Dedifferentiated amniotic fluid mesenchymal stem cell (primary cell): Measurements from ENCODE around the gene TMCO4.

Experiments used
- DNase-seq: peaks from one replicate; pipeline ENCODE4 v3.0.0-alpha.2; 2016; ENCODE audit errors: extremely low spot score

Gene TMCO4

DNA sequence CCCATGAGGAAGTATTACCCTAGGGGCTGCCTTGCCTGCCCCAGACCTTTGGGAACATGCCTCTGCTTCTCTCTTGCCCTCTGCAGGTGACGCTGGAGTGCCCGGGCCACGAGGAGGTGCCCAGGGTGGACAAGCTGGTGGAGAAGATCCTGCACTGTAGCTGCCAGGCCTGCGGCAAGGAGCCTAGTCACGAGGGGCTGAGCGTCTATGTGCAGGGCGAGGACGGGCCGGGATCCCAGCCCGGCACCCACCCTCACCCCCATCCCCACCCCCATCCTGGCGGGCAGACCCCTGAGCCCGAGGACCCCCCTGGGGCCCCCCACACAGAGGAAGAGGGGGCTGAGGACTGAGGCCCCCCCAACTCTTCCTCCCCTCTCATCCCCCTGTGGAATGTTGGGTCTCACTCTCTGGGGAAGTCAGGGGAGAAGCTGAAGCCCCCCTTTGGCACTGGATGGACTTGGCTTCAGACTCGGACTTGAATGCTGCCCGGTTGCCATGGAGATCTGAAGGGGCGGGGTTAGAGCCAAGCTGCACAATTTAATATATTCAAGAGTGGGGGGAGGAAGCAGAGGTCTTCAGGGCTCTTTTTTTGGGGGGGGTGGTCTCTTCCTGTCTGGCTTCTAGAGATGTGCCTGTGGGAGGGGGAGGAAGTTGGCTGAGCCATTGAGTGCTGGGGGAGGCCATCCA lies 142.8 kb downstream of the TMCO4 start:
- no peak for DNase-seq

DNA sequence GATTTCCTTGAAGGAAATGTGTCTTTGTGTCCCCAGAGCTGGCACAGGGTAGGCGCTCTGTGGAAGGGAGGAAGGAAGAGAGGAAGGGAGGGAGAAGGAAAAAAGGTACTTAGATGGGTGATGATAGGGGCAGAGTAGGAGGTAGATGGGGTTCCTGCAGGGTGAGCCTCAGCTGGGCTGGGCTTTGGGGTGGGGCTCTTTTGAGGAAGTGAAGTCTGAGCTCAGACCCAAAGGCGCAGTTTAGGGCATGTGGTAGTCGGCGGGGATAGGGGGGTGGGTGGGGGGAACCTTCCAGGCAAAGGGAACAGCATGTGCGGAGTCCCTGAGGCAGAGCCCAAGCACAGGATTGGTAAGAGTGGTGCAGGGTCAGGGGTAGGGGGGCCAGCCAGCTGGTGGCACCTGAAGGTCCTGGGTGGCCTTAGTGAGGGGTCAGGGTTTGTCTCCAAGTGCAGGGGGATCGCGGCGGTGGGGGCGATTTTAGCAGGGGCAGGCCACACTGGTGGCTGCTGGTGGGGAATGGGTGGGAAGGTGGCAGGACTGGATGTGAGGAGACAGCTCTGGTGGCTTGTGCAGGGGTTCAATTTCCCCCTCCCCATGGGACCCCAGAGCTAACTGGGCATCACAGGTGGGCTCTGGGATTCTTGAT lies 143.5 kb downstream of the TMCO4 start:
- no peak for DNase-seq

DNA sequence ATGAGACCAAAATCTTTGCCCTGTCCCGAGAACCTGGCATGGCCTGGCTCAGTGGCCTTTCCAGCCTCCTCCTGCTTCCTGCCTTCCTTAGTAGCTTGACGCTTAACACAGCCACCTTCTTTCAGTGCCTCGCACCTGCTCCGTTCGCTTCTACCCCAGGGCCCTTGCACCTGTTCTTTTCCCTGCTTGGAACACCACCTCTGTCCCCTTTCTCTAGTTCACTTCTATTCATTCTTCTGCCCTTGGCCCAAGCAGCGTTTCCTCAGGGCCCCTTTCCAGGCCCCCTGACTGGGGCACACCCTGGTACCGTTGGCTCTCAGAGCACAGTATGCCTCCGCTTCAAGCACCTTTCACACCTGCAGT lies 144.0 kb downstream of the TMCO4 start:
- DNase-seq, result no peak

DNA sequence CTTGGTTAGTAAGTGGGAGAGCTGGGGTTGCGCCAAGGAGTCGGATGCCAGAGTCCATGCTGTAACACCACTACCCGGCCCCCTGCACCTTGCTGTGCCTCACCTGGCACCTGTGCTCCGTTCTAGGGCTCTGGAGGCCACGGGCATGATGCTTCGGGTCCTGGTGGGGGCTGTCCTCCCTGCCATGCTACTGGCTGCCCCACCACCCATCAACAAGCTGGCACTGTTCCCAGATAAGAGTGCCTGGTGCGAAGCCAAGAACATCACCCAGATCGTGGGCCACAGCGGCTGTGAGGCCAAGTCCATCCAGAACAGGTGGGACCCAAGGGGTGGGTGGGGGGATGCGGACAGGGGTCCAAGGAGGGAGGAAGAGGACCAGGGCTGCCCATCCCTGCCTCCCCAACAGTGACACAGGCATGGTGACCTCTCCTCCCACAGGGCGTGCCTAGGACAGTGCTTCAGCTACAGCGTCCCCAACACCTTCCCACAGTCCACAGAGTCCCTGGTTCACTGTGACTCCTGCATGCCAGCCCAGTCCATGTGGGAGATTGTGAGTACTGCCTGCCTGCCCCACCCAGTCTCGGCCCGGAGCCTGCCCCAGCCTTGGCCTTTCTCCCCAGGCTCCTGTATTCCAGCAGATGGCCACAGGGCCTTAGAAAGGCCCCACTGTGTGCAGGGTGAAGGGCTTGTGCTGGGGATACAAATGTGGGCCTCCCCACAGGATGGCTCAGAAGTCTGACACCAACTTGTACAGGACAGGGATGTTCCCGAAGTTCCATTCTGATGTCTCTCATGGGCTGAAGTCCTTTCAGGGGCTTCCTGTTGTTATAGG lies 144.6 kb downstream of the TMCO4 start:
- DNase-seq, result no peak

DNA sequence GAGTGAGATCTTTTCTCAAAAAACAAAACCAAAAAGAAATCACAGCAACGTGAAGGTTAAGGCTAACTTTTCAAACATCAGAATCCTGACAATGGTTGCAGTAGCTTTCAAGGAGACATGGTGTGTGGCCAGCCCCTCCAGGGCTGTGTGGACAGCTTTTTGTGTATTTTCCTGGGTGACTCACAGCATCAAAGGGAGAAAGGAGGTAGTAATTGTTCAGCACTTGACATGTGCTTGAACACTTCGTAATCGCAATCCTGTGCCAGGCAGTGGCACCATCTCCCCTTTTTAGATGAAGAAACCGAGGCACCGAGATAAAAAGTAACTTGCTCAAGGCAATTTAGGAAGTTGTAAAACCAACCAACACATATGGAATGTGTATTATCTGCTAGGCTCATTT lies 145.3 kb downstream of the TMCO4 start:
- no peak for DNase-seq

DNA sequence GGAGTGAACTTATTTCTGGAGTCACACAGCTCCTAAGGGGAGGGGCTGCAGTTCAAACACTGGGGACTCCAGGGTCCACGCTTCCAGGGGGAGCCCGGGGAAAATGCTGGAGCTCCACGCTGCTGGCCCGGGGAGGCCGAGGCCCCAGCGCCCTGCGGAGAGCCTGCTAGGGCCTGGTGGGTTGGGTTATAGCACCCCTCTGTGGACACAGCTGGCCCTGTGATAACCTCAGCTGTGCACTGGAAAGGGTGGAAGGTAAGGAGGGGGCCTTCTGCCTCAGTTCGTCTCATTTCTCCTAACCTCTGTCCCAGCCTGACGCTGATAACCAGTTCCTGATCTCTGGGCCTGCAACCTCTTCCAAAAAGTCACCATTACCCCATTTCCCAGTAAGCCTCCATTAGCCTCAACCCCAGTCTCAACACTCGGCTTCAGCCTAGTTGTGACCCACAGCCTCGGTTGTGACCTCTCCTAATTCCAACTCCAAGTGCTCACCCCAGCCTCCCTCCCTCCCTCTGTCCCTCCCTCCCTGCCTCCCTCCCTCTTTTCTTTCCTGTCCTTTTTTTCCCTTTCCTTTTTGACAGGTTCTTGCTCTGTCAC lies 148.5 kb downstream of the TMCO4 start:
- peak; percentile 31 for DNase-seq

DNA sequence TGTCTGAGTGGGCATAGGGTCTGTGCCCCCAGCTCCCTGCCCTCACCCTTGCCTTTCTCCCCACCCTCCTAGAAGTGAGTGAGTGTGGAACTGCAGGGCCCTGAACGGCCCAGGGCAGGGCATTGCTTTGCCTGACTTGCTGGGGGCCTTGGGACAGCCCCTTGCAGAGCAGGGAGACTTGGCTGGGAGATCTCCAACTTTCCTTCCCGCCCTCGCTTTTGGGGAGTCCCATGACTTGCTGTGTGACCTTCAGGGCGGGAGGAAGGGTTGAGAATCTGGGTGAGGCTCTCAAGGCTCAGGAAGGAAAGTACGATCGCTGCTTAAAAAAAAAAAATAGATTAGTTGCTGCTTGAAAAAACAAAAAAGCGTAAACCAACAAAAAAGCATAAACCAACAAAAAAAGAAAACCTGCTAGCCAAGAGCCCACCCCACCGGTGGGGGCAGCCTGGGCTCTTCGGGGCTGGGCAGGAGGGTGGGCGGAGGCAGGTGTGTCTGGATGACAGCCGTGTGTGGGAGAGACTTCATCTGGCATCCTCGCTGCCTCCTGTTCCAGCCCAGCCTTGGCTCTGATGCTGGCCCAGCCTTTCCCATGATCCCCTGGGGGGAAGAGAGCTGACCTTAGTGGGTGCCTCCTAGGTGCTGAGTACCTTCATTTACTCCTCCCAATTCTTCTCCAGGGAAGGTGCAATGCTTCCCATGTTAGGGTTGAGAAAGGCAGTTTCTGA lies 149.1 kb downstream of the TMCO4 start:
- no peak for DNase-seq

DNA sequence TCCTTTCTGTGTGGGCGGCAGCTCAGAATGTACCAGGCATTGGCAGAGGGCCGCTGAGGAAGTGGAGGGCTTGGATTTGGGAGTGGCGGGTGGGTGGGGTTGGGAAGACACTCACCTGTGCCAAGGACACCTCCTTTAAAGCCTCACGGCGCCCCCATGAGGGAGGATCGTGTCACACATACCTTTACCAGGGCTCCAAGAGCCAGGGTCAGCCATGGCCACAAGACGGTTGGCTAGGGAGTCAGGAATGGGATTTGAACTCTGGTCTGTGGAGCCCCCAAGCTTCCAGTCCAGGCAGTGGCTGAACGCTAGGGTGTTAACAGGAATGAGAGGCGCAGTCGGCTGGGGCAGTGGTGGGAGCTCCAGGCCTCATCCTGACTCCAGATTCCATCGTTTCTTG lies 151.0 kb downstream of the TMCO4 start:
- no peak for DNase-seq

DNA sequence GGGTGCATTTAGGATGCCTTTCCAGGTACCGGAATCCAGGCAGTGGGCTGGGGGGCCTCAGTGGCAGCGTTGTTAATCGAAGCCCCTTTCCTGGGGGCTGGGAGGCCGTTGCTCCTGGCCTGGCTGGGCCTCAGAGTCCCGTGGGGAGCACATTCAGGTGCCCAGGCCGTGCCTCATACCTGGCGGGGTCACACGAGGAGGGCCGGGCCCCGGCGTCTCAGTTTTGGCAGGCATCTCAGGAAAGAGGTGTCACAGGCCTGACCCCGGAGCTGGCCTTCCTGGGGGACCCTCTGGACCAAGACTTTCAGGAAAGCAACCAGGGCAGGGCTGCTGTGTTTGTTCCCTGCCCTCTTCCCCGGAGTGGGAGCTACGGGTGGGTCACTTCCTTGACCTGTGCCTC lies 151.5 kb downstream of the TMCO4 start:
- DNase-seq, result no peak

DNA sequence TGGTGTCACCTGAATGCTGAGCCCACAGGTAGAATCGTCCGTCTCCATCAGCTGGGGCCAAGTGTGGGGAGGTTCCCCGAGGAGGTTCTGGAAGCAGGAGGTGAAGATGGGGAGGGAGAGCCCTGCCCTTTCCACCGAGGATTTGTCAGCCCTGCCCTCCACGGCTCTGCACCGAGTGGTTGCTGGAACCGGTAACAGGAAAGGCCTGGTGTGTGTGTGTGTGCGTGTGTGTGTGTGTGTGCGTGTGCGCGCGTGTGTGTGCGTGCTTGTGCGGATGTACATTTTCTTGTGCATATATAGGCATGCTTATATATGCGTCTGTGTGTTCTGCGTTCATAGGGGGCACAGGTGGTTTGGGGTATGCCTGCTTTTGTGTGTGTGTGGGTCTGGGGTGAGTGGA lies 152.1 kb downstream of the TMCO4 start:
- no peak for DNase-seq

DNA sequence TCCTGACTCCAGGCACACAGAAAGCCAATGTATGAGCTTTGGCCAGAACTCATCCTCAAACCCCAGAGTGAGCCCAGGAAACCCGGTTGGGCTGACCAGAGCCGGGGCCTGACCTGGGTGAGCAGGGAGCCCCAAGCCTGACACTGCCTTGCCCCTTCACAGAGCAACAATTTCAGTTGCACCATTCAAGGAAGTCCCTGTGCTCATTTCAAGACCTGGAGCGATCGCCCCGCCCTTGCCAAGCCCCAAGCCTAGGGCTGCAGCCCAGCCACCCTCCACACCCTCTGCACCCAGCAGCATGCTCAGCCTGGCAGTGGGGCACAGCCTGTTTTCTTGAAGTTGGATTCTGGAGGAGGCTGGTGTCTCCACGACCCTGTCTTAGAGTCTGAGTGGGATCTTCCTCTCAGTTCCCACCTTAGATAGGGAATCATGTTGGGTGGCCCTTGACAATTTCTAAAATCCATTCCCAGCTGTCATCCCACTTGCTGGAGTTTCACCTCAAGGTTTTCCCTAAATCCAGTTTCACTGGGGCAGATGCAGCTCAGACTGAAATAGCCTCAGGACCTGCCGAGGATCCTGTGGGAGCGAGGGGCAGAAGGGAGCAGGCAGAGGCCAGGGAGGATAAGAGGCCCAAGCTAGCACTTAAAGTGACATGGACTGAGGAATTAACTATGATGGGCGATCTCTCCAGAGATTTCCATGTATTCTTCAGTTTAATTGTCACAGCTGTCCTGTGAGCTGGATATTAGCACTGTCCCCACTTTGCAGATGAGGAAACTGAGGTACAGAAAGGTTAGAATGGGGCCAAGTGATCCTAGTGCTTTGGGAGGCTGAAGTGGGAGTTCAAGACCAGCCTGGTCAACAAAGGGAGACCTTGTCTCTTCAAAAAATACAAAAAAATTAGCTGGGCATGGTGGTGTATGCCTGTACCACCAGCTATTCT lies 153.1 kb downstream of the TMCO4 start:
- DNase-seq, result no peak

DNA sequence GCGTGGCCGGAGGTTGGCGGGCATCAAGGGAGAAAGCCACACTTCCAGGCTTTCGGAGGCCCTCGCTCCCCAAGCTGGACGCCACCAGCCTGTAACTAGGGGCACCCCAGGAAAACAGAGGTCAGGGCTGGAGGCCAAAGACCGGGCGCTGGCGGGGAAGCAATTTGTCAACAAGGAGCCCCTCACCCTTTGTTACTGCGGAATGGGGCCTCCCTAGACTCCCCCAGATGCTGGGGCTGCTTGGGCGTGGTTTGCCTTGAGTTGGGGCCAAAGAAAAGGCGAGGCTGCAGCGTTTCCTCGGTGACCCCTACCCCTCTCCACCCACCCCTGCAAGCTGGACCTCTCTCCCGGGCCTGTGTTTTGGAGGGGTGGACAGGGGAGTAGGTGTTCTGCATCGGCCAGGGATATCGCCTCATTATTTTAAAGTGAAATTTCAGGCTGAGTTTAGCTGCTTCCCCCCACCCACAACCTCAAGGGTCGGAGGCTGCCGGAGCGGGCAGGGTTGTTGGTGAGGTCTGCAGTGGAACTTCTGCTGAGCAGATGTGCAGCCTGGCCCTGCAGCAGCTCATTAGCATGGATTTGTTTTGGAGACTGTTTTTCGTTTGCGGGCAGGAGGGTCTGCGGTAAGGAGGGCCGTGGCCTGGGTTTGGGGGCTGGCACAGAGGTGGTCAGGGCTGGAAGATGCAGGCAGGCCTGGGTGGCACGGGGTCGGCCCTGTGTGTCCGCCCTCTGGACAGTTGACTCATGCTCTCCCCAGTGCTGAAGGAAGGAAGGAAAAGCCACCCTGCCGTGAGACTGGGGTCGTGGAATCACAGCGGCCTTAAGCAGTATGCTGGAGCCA lies 154.1 kb downstream of the TMCO4 start:
- no peak for DNase-seq

DNA sequence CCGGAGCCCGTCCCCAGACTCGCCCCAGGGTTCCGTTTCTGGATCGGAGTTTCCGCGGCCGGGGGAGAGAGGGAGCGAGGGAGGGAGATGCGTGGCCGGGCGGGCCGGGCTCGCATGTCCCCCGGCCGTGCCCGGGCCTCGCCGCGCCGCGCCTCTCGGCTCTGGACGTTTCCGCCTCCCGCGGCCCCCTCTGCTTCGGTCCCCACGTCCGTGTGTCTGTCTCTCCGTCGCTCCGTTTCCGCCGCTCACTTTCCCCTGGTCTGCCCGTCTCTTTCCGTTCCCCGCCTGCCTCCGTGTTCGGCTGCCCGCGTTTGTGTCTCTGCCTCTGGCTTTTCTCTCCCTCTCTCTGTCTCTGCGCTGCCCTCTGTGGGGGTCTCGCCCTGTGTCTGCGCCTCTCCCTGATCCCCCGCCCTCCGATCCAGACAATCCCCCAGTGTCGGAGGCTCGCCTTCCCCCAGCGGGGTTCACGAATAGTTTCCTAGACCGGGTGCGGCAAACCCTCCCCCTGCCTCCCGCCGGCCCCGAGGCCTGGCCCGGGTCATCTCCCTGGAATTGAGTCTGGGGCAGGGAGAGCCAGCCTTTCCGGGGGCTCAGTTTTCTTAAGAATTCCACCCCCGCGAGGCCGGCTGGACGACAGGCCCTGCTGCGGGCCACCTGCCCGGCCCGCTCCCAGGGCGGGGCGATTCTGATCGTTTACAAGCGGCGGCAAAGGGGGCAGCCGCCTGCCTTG lies 154.9 kb downstream of the TMCO4 start:
- no peak for DNase-seq

DNA sequence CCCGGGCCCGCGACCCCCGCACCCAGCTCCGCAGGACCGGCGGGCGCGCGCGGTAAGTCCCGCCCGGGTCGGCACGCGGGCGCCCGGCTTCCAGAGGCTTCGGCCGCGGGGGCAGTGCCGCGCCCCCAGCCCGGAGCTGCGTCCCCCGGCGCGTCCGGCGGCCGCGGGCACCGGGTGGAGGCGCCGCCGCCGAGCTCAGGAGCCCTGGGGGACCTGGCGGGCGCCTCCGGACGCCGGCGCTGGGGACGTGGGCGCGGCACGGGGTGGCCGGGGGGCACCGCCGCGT lies 155.4 kb downstream of the TMCO4 start:
- DNase-seq, result no peak

DNA sequence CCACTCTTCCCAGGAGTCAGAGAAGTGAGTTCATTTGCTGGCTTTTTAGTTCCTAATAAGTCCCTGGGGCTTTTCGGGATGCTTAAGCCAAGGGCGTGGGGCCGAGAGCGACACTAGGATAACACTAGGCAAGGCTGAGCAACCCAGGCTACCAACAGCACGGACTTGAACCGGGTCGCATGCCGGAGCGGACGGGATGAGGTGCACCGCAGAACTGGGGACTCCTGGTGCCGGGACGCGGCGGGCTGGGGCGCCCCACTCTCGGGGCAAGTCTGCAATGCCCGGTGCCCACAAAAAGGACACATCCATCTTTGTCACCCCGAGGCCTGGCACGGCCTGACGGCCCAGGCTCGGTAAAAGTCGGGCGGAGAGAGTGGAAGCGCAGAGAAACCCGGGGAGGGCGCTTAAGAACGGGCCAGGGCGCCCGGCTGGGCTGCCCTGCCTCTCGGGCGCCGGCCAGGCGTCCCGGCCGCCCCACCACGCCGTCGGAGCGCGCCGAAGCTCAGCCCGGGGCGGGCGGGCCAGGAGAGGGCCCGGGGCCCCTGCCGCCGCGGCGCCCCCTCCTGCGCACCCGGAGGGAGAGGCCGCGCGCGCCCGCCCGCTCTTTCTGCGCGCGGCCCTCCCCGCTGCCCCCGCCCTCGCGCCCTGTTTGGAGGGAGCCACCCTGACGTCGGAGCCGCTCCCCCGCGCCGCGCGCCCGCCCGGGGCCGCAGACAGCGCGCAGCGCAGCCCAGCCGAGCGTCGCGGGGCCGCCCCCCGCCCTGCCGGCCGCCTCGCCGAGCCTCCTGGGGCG lies 155.9 kb downstream of the TMCO4 start, which contains the start of gene NBL1:
Gene NBL1 (plus strand): TSS at position 710 of the 793 bp plus-strand sequence. CDS start 10,720 bp downstream, outside the sequence.
- no peak for DNase-seq

DNA sequence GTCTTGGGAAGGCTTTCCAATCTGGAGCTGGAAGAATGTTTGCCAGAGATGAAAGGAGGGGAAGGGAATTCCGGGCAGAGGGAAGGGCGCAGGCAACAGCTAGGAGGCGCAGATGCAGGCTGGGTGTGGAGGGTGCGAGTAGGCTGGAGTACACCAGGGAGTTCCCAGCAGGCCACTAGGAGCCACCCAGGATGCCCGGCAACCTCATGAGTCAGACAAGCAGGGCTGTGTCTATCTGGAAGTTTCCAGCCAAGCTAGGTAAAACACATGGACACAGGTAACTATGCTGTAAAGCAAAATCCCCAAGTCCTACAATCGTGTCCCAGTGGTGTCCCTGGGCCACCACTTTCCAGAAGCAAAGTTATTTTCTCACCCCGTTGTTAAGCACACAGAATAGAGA lies 156.6 kb downstream of the TMCO4 start:
- DNase-seq, result no peak

DNA sequence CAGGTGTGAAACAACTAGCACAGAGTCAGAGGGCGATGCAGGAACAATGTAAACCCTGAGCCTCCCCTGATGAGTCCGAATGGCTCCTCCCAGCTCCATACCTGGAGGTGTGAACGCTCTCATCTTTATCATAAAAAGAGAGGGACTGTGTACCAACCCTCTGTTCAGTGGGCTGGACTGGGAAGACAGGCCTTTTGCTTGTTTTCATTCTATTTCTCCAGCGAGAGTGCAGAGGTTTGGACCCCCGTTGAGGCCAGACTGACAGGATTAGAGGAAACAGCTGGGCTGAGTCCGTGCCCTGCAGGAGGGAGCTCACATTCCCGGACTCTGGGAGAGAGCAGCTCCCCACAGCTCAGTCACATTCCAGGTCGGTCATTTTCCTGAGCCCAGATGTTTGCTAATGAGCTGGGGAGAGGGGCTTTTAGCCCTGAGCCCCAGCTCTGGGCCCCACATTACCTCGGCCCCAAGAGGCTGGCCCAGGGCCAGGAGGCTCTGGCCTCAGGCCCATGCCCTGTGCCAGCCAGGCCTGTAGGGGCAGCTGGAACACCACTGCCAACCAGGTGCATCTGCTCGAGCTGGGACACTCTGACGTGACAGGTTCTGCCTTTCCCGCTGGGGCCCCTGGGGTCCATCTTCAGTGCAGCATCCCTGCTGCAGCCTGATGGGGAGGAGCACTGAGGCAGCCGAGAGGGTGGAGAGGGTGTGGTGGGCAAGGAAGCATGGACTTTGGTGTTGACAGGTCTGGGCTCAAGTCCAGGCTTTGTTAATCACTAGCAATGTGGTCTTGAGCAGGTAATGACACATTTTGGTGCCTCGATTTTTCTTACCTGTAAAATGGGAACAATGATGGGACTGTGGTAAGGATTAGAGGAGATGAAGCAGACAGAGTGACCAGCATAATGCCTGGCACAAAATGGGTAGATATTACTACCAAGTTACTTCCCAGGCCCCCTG lies 159.1 kb downstream of the TMCO4 start:
- no peak for DNase-seq
